GM13977 (cell line): ENCODE data around the gene BMPR1B.

Source experiments
- DNase-seq: peaks from one replicate; pipeline ENCODE4 v3.0.0; 2012; ENCODE audit warnings: low spot score
- CTCF ChIP-seq: IDR thresholded peaks from 2 replicates; pipeline ENCODE4 v1.5.1; 2012; ENCODE audit warnings: mild to moderate bottlenecking, control low read depth; ENCODE audit not compliant: insufficient read depth; ENCODE audit errors: extremely low read depth, missing control alignments
- in situ Hi-C: fragments of 300-500 bp; cut with MboI; formaldehyde crosslinking; loops from one replicate; pipeline ENCODE4 v1.12.0; 2022; ENCODE audit warnings: low sequenced_read_pairs, low pct_unique_long_range_greater_than_20kb, mixed read lengths, inconsistent platforms; ENCODE audit not compliant: unreplicated experiment

BMPR1B gene

GRCh38 chr4:95180531-95181242 lies 422.9 kb downstream of the BMPR1B start:
- no peak for DNase-seq
- TF ChIP-seq CTCF, result no peak
- in situ Hi-C loops, result no loop called here

DNA sequence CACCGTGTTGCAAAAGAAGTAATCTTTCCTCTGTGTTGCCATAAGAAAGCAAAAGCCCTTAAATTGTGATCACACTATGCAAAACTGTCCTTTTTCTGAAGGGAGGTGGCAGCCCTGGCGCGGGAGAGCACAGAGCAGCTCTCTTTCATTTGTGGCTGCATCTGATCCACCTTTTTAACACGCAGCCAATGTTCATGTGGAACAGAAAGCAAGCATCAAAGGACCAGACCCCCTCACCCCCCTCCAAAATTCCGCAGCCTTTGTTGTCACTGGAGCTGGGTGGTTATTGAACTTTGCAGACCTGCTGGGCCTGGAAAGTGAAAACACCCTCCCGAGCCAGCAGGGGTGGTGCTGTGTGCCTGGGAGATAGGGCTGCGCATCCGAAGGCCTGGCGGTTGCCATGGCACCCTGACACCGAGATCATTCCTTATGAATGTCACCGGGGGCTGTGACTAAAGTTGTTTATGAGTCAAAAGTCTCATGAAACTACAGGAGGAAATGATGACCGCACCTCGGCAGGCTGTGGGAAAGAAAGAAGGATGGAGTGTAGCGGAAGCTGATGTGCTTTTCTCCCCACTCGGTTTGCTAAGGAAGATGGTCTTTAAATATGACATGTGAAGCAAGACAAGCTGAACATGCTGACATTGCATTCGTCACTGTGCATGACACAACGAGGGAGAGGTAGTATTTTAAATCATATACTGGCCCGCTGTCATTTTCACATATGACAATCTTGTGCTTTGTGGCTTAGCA lies 423.7 kb downstream of the BMPR1B start:
- DNase-seq, result no peak
- in situ Hi-C loops, result no loop called here
- no peak for TF ChIP-seq CTCF

GRCh38 chr4:95181996-95182306 lies 424.2 kb downstream of the BMPR1B start:
- DNase-seq, result no peak
- TF ChIP-seq CTCF, result no peak
- in situ Hi-C loops, result no loop called here

DNA sequence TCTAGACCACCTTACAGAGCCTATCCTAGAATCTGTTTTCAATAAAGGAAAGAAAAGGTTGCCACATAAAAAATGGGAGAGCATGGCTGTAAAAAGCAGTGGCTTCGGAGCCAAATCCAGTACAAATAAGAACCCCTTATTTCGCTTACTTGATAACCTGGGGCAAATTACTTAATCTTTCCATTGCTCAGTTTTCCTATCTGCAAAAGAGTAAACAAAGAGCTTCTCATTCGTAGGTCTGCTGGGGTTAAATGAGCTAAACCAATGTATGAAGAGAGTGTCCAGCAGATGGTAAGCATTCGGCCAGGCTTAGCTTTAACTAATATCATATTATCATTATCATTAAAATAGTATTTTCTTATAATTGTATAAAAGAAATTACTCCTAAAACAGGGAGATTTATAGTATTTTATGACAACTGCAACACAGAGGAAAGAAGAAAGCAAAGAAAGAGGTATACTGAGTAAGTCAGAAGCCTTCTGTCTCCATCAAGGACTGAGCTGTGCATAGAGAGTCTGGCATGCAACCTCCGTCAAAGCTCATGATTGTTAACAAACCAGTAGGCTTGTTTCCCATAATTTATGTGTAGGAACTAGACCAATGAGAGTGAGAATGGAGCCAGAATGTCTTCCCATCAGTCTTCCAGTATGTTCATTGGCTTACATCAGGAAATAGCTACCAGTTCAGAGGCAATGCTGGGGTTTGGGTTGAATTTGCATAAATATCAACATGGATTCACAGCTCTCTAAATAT lies 426.1 kb downstream of the BMPR1B start:
- DNase-seq, result no peak
- in situ Hi-C loops, result no loop called here

GRCh38 chr4:95186666-95187065 lies 428.9 kb downstream of the BMPR1B start:
- DNase-seq, result no peak
- TF ChIP-seq CTCF, result no peak
- in situ Hi-C loops, result no loop called here

More for the DNA sequence above, 426.1 kb downstream of the BMPR1B start:
- no peak for TF ChIP-seq CTCF

DNA sequence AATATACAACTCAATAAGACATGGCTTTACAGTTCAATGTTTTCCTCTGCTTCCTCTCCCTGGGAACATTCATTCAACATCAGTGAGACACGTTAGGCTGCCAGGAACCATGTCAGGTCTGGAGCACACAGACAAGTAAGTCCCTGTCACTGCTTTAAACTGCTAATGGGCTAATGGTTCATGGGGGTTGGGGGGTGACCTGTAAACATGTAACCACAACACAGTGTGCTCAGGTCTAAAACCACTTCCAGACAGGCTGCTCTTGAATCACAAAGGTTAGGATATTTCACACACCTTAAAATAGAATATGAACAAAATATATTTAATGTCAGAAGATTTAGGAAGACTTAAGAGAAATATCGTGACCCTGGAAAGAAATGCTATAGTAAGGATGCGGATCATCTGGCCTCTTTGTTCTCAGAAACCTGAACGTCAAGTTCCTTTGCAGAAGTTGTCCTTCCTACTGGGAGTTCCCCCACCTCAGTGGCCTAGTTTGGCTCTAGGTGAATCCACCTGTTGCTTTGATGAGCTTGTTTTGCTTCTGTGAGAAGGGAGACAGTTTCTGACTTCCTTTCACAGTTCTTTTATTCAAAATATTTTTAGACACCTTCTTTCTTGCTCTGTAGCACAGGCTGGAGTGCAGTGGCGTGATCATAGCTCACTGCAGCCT lies 431.1 kb downstream of the BMPR1B start:
- DNase-seq, result no peak
- TF ChIP-seq CTCF, result no peak
- in situ Hi-C loops, result no loop called here
